Measurements from ENCODE around the gene PANX2. TPM values are rescaled to one million over a fixed set of nuclear protein-coding genes. Genes with fewer than 3 reads are reported as not detected.

PANX2 gene
- total RNA-seq, 2 experiments from 2014 or later = not detected

- POLR2A ChIA-PET = no interaction called here
- no peak overlapping the region for H3K4me2 ChIP-seq (ENCODE audit: low read length)
- H3K9me3 ChIP-seq (ENCODE audit: low read length) = no peaks in the 10 kb centered on the region
- intact Hi-C loops (cut with micrococcal nuclease; ENCODE audit: unreplicated experiment) = no loop called here
- H2AFZ ChIP-seq (ENCODE audit: low read length) = no peak overlapping the region
- no peaks in the 10 kb centered on the region for H3K79me2 ChIP-seq (ENCODE audit: insufficient read depth, low read depth, low read length)
- no peaks in the 10 kb centered on the region for H4K20me1 ChIP-seq (ENCODE audit: insufficient read depth, low read length)
- H3K4me3 ChIP-seq (ENCODE audit: low read depth, low read length, poor library complexity, severe bottlenecking) = no peak overlapping the region
- no peak overlapping the region for H3K27ac ChIP-seq (ENCODE audit: low read depth, low read length, poor library complexity, severe bottlenecking)
- H3K9me2 ChIP-seq (ENCODE audit: insufficient read depth, low read length) = no peaks in the 10 kb centered on the region
- DNase-seq (ENCODE audit: low spot score) = no peak
- CTCF ChIA-PET (ENCODE audit: unreplicated experiment) = no interaction called here
- no peaks in the 10 kb centered on the region for H3K4me1 ChIP-seq (ENCODE audit: insufficient read depth, low read length, poor library complexity, severe bottlenecking)
- TF ChIP-seq, protein P1, sequence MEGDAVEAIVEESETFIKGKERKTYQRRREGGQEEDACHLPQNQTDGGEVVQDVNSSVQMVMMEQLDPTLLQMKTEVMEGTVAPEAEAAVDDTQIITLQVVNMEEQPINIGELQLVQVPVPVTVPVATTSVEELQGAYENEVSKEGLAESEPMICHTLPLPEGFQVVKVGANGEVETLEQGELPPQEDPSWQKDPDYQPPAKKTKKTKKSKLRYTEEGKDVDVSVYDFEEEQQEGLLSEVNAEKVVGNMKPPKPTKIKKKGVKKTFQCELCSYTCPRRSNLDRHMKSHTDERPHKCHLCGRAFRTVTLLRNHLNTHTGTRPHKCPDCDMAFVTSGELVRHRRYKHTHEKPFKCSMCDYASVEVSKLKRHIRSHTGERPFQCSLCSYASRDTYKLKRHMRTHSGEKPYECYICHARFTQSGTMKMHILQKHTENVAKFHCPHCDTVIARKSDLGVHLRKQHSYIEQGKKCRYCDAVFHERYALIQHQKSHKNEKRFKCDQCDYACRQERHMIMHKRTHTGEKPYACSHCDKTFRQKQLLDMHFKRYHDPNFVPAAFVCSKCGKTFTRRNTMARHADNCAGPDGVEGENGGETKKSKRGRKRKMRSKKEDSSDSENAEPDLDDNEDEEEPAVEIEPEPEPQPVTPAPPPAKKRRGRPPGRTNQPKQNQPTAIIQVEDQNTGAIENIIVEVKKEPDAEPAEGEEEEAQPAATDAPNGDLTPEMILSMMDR (conservative IDR thresholded peaks at IDR 0.05; ENCODE audit: low read length) = peak; percentile 45
- TF ChIP-seq EZH2phosphoT487 (IDR thresholded peaks at IDR 0.05; ENCODE audit: borderline replicate concordance, low read depth, low read length) = no peak
- no TSS peak for BruUV-seq (replicated peaks)
- H3K36me3 ChIP-seq (ENCODE audit: insufficient read depth, low read length) = peaks cover 89% of the 10 kb centered on the region
Observed at GRCh38 chr22:50221410-50222300, 51.1 kb downstream of the PANX2 start.

GRCh38 chr22:50222508-50222907 lies 52.0 kb downstream of the PANX2 start:
- H3K9me3 ChIP-seq (ENCODE audit: low read length) = no peaks in the 10 kb centered on the region
- no peak overlapping the region for H3K27ac ChIP-seq (ENCODE audit: low read depth, low read length, poor library complexity, severe bottlenecking)
- no peak overlapping the region for H2AFZ ChIP-seq (ENCODE audit: low read length)
- no peaks in the 10 kb centered on the region for H4K20me1 ChIP-seq (ENCODE audit: insufficient read depth, low read length)
- no peak for TF ChIP-seq EZH2phosphoT487 (IDR thresholded peaks at IDR 0.05; ENCODE audit: borderline replicate concordance, low read depth, low read length)
- TF ChIP-seq, protein P1 (conservative IDR thresholded peaks at IDR 0.05; ENCODE audit: low read length) = no peak
- POLR2A ChIA-PET = no interaction called here
- peaks cover 81% of the 10 kb centered on the region for H3K36me3 ChIP-seq (ENCODE audit: insufficient read depth, low read length)
- CTCF ChIA-PET (ENCODE audit: unreplicated experiment) = interaction anchor here (0.5 kb wide), 1 partner anchor 535 kb away, joined by 3 read pairs; no protein-coding TSS in a partner anchor
- intact Hi-C loops (cut with micrococcal nuclease; ENCODE audit: unreplicated experiment) = no loop called here
- no peaks in the 10 kb centered on the region for H3K9me2 ChIP-seq (ENCODE audit: insufficient read depth, low read length)
- no peaks in the 10 kb centered on the region for H3K4me1 ChIP-seq (ENCODE audit: insufficient read depth, low read length, poor library complexity, severe bottlenecking)
- H3K79me2 ChIP-seq (ENCODE audit: insufficient read depth, low read depth, low read length) = no peaks in the 10 kb centered on the region
- H3K4me3 ChIP-seq (ENCODE audit: low read depth, low read length, poor library complexity, severe bottlenecking) = no peak overlapping the region
- no peak overlapping the region for H3K4me2 ChIP-seq (ENCODE audit: low read length)
- no peak for DNase-seq (ENCODE audit: low spot score)
- BruUV-seq (replicated peaks) = no TSS peak

- H3K9me3 ChIP-seq (ENCODE audit: low read length) = no peaks in the 10 kb centered on the region
- POLR2A ChIA-PET = no interaction called here
- no peaks in the 10 kb centered on the region for H3K4me1 ChIP-seq (ENCODE audit: insufficient read depth, low read length, poor library complexity, severe bottlenecking)
- no peaks in the 10 kb centered on the region for H3K9me2 ChIP-seq (ENCODE audit: insufficient read depth, low read length)
- H3K4me2 ChIP-seq (ENCODE audit: low read length) = no peak overlapping the region
- no peak overlapping the region for H3K4me3 ChIP-seq (ENCODE audit: low read depth, low read length, poor library complexity, severe bottlenecking)
- H3K27ac ChIP-seq (ENCODE audit: low read depth, low read length, poor library complexity, severe bottlenecking) = no peak overlapping the region
- DNase-seq (ENCODE audit: low spot score) = no peak
- intact Hi-C loops (cut with micrococcal nuclease; ENCODE audit: unreplicated experiment) = no loop called here
- no TSS peak for BruUV-seq (replicated peaks)
- peaks cover 68% of the 10 kb centered on the region for H3K36me3 ChIP-seq (ENCODE audit: insufficient read depth, low read length)
- CTCF ChIA-PET (ENCODE audit: unreplicated experiment) = no interaction called here
- H3K79me2 ChIP-seq (ENCODE audit: insufficient read depth, low read depth, low read length) = no peaks in the 10 kb centered on the region
- no peak for TF ChIP-seq EZH2phosphoT487 (IDR thresholded peaks at IDR 0.05; ENCODE audit: borderline replicate concordance, low read depth, low read length)
- TF ChIP-seq, protein P1 (conservative IDR thresholded peaks at IDR 0.05; ENCODE audit: low read length) = no peak
- no peak overlapping the region for H2AFZ ChIP-seq (ENCODE audit: low read length)
- H4K20me1 ChIP-seq (ENCODE audit: insufficient read depth, low read length) = no peaks in the 10 kb centered on the region
Observed at GRCh38 chr22:50224071-50224470, 53.5 kb downstream of the PANX2 start.

Measured in OCI-LY7 (cell line).